PC-3 (cell line): Measurements from ENCODE around the gene TMEM202. TPM values are rescaled to one million over a fixed set of nuclear protein-coding genes. Genes with fewer than 3 reads are reported as not detected.

ENCODE experiments used
- ATAC-seq: fragments of 200-7000 bp; cut with Tn5 transposase; 2 replicates; pipeline ENCODE4 v1.9.1; 2020; ENCODE audit warnings: mild to moderate bottlenecking, moderate library complexity
- BruUV-seq: library from RNA; stranded (reverse); fragments of 400-500 nt; replicated peaks from 2 replicates; lab custom pipeline; 2021; lab: Mats Ljungman, UMichigan
- CTCF ChIA-PET: fragments of 300-600 bp; sonication (Branson Sonifier 250); formaldehyde crosslinking; loops from one replicate; lab custom pipeline; 2022; ENCODE audit warnings: antibody characterized with exemption; lab: Charles Lee
- POLR2A ChIA-PET: fragments of 300-600 bp; sonication (Branson Sonifier 250); formaldehyde crosslinking; loops from one replicate; lab custom pipeline; 2022; ENCODE audit warnings: antibody characterized with exemption; ENCODE audit not compliant: unreplicated experiment; lab: Charles Lee
- DNase-seq: peaks from one replicate; pipeline ENCODE4 v3.0.0-alpha.2; 2015
- H2AFZ ChIP-seq: fragments of 300-600 bp; sonication (generic); 2 replicates; pipeline ENCODE4 v1.6.0; 2016; ENCODE audit warnings: antibody characterized with exemption, low read length
- H3F3A ChIP-seq: fragments of 300-600 bp; sonication (generic); one replicate; pipeline ENCODE4 v1.6.0; 2017; ENCODE audit warnings: antibody characterized with exemption, low read length, control low read depth, mild to moderate bottlenecking; ENCODE audit not compliant: unreplicated experiment
- H3K27ac ChIP-seq: fragments of 300-600 bp; sonication (generic); 2 replicates; pipeline ENCODE4 v1.5.1; 2016; ENCODE audit warnings: mild to moderate bottlenecking, low read length
- H3K27me3 ChIP-seq: fragments of 300-600 bp; sonication (generic); 2 replicates; pipeline ENCODE4 v1.6.1; 2016; ENCODE audit warnings: low read length, mixed read lengths
- H3K36me3 ChIP-seq: fragments of 300-600 bp; sonication (generic); 2 replicates; pipeline ENCODE4 v1.6.1; 2016; ENCODE audit warnings: low read depth, mixed run types, low read length, mixed read lengths
- H3K4me1 ChIP-seq: fragments of 300-600 bp; sonication (generic); 2 replicates; pipeline ENCODE4 v1.5.1; 2016; ENCODE audit warnings: low read length; ENCODE audit not compliant: insufficient read depth
- H3K4me2 ChIP-seq: fragments of 300-600 bp; sonication (generic); 2 replicates; pipeline ENCODE4 v1.6.0; 2016; ENCODE audit warnings: low read length
- H3K4me3 ChIP-seq: fragments of 300-600 bp; sonication (generic); 2 replicates; pipeline ENCODE4 v1.5.1; 2016; ENCODE audit warnings: mild to moderate bottlenecking, low read length, mixed read lengths
- H3K79me2 ChIP-seq: fragments of 300-600 bp; sonication (generic); 2 replicates; pipeline ENCODE4 v1.6.1; 2017; ENCODE audit warnings: low read length, mixed read lengths
- H3K9ac ChIP-seq: fragments of 300-600 bp; sonication (generic); 2 replicates; pipeline ENCODE4 v1.6.0; 2016; ENCODE audit warnings: mild to moderate bottlenecking, low read length
- H3K9me2 ChIP-seq: fragments of 300-600 bp; sonication (generic); replicated peaks from 2 replicates; pipeline ENCODE4 v1.6.1; 2016; ENCODE audit warnings: mixed run types, low read length, mixed read lengths
- H3K9me3 ChIP-seq: fragments of 300-600 bp; sonication (generic); 2 replicates; pipeline ENCODE4 v1.6.1; 2016; ENCODE audit warnings: low read length, mixed read lengths
- H4K20me1 ChIP-seq: fragments of 300-600 bp; sonication (generic); 2 replicates; pipeline ENCODE4 v1.6.1; 2016; ENCODE audit warnings: low read length, mixed read lengths
- EZH2 ChIP-seq: fragments of 300-600 bp; sonication (generic); IDR thresholded peaks from one replicate; pipeline ENCODE4 v1.6.1; 2017; ENCODE audit warnings: antibody characterized with exemption, mild to moderate bottlenecking, low read length; ENCODE audit not compliant: unreplicated experiment
- EZH2phosphoT487 ChIP-seq: fragments of 300-600 bp; sonication (generic); IDR thresholded peaks from 2 replicates; pipeline ENCODE4 v1.6.1; 2018; ENCODE audit warnings: mild to moderate bottlenecking, antibody characterized with exemption, low read length, borderline replicate concordance
- intact Hi-C: fragments of 100-400 bp; cut with micrococcal nuclease; formaldehyde crosslinking; loops from 2 replicates; pipeline ENCODE4 v1.9.0; 2023
- total RNA-seq: library from RNA; depleted of rRNA; stranded (reverse); fragments of >200 nt; gene quantifications from 2 replicates; pipeline ENCODE4 v1.2.3, GENCODE V29; 2014; rRNA removed
- TF ChIP-seq, protein P1 (sequence below): fragments of 300-600 bp; sonication (generic); conservative IDR thresholded peaks from 2 replicates; pipeline ENCODE4 v1.5.1; 2017; ENCODE audit warnings: antibody characterized with exemption, low read depth, mild to moderate bottlenecking, low read length

Gene TMEM202
- total RNA-seq, 1 experiment from 2014 or later = not detected

DNA sequence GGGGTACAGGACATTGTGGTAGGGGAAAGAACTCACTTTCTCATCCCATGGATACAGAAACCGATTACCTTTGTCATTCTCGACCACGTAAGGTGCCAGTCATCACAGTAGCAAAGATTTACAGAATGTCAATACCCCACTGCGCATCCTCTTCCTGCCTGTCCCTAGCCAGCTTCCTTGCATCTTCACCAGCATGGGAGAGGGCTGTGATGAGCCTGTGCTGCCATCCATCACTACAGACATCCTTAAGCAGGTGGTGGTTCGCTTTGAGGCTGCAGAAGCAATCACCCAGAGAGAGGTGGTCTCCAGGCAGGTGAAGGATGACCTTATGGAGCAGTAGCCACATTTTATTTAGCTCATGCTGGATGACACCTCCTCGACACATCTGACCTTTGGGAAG lies 52.7 kb downstream of the TMEM202 start:
- Histone ChIP-seq H3K9me2 (no peaks in the 10 kb centered on the region), H3K4me3 (no peak overlapping the region), H3K9ac (no peak overlapping the region), H3K79me2 (no peaks in the 10 kb centered on the region), H3K36me3 (no peaks in the 10 kb centered on the region), H3K27ac (no peak overlapping the region), H2AFZ (no peak overlapping the region), H3K9me3 (no peaks in the 10 kb centered on the region), H3K4me2 (no peak overlapping the region), H3F3A (no peaks in the 10 kb centered on the region), H4K20me1 (no peaks in the 10 kb centered on the region), H3K4me1 (no peaks in the 10 kb centered on the region), H3K27me3 (no peaks in the 10 kb centered on the region)
- ChIA-PET CTCF (no interaction called here), POLR2A (no interaction called here)
- ATAC-seq = no peak
- no peak for DNase-seq
- no TSS peak for BruUV-seq
- intact Hi-C loops = no loop called here
- TF ChIP-seq, protein P1, sequence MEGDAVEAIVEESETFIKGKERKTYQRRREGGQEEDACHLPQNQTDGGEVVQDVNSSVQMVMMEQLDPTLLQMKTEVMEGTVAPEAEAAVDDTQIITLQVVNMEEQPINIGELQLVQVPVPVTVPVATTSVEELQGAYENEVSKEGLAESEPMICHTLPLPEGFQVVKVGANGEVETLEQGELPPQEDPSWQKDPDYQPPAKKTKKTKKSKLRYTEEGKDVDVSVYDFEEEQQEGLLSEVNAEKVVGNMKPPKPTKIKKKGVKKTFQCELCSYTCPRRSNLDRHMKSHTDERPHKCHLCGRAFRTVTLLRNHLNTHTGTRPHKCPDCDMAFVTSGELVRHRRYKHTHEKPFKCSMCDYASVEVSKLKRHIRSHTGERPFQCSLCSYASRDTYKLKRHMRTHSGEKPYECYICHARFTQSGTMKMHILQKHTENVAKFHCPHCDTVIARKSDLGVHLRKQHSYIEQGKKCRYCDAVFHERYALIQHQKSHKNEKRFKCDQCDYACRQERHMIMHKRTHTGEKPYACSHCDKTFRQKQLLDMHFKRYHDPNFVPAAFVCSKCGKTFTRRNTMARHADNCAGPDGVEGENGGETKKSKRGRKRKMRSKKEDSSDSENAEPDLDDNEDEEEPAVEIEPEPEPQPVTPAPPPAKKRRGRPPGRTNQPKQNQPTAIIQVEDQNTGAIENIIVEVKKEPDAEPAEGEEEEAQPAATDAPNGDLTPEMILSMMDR = no peak
- no peak for TF ChIP-seq EZH2
- no peak for TF ChIP-seq EZH2phosphoT487

DNA sequence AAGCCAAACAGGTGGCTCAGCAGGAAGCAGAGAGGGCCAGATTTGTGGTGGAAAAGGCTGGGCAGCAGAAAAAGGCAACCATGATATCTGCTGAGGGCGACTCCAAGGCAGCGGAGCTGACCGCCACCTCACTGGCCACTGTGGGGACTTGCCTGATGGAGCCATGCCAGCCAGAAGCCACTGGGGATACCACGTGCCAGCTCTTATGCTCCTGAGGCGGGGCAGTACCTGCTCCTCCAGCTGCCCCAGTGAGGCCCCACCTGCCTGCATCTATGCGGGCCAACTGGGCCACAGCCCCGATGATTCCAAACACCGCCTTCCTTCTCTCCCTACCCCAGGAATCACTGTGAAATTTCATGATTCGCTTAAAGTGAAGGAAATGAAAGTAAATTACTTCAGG lies 53.1 kb downstream of the TMEM202 start:
- ATAC-seq = no peak

DNA sequence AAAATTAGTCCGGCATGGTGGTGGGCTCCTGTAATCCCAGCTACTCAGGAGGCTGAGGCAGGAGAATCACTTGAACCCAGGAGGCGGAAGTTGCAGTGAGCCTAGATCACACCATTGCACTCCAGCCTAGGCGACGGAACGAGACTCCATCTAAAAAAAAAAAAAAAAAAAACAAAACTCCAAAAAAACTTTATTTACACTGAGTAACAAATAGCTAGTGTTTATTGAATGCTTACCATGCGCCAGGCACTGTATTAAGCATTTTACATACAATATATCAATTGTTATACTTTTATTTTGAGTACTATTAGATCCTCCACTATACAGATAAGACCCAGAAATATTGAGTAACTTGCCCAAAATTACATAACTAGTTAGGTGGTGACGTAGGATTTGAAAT lies 58.6 kb downstream of the TMEM202 start:
- CTCF ChIA-PET = no interaction called here
- no peaks in the 10 kb centered on the region for H3F3A ChIP-seq
- DNase-seq = no peak
- H3K4me1 ChIP-seq = no peaks in the 10 kb centered on the region
- no peak overlapping the region for H3K27ac ChIP-seq
- no peaks in the 10 kb centered on the region for H3K36me3 ChIP-seq
- intact Hi-C loops = no loop called here
- H4K20me1 ChIP-seq = no peaks in the 10 kb centered on the region
- no peak for ATAC-seq
- H3K9me3 ChIP-seq = no peaks in the 10 kb centered on the region
- H3K9me2 ChIP-seq = no peaks in the 10 kb centered on the region
- H3K9ac ChIP-seq = no peak overlapping the region
- no peak overlapping the region for H3K4me2 ChIP-seq
- H3K4me3 ChIP-seq = no peak overlapping the region
- H3K79me2 ChIP-seq = no peaks in the 10 kb centered on the region
- H2AFZ ChIP-seq = no peak overlapping the region
- no peak for TF ChIP-seq EZH2
- no peak for TF ChIP-seq EZH2phosphoT487
- TF ChIP-seq, protein P1 = no peak
- BruUV-seq = no TSS peak
- POLR2A ChIA-PET = no interaction called here
- no peaks in the 10 kb centered on the region for H3K27me3 ChIP-seq

More for the DNA sequence above, 53.1 kb downstream of the TMEM202 start:
- no peak overlapping the region for H3K4me2 ChIP-seq
- no peak overlapping the region for H3K27ac ChIP-seq
- no peaks in the 10 kb centered on the region for H3K36me3 ChIP-seq
- no peaks in the 10 kb centered on the region for H4K20me1 ChIP-seq
- TF ChIP-seq, protein P1 = no peak
- no peak for TF ChIP-seq EZH2
- TF ChIP-seq EZH2phosphoT487 = no peak
- H3F3A ChIP-seq = no peaks in the 10 kb centered on the region
- BruUV-seq = no TSS peak
- no peak overlapping the region for H3K9ac ChIP-seq
- H3K9me2 ChIP-seq = no peaks in the 10 kb centered on the region
- DNase-seq = no peak
- H3K79me2 ChIP-seq = no peaks in the 10 kb centered on the region
- intact Hi-C loops = no loop called here
- CTCF ChIA-PET = no interaction called here
- no peak overlapping the region for H2AFZ ChIP-seq
- H3K9me3 ChIP-seq = no peaks in the 10 kb centered on the region
- no peak overlapping the region for H3K4me3 ChIP-seq
- POLR2A ChIA-PET = no interaction called here
- no peaks in the 10 kb centered on the region for H3K4me1 ChIP-seq
- no peaks in the 10 kb centered on the region for H3K27me3 ChIP-seq

Other genes with a start within 250 kb of the TMEM202 start
- gene GRAMD2A, start 200.5 kb upstream of the TMEM202 start, total RNA-seq = 0.07 TPM in 1 of 2 replicates, not detected in the other
- gene PKM, start 167.1 kb upstream of the TMEM202 start, total RNA-seq = 1,963 and 2,296 TPM in 2 replicates
- not detected in 2 replicates for gene PARP6, start 125.8 kb upstream of the TMEM202 start, total RNA-seq
- not detected in 2 replicates for gene CELF6, start 78.1 kb upstream of the TMEM202 start, total RNA-seq
- gene HEXA, start 22.3 kb upstream of the TMEM202 start, total RNA-seq = 0.29 TPM in 1 of 2 replicates, not detected in the other
- 63.0 and 75.0 TPM in 2 replicates for gene ARIH1, start 76.0 kb downstream of the TMEM202 start, total RNA-seq